GM23338 (cell line): ENCODE results near the gene RRP36. TPM values are rescaled to one million over a fixed set of nuclear protein-coding genes. Genes with fewer than 3 reads are reported as not detected.

Source experiments
- ATAC-seq: fragments of 200-7000 bp; cut with Tn5 transposase; 3 replicates; pipeline ENCODE4 v1.9.1; 2020
- DNase-seq: peaks from one replicate; pipeline ENCODE4 v3.0.0-alpha.2; 2015; ENCODE audit warnings: low spot score
- H2AFZ ChIP-seq: fragments of 200-600 bp; sonication (generic); 2 replicates; pipeline ENCODE4 v1.8.0; 2016; ENCODE audit warnings: antibody characterized with exemption, mild to moderate bottlenecking, moderate library complexity
- H3F3A ChIP-seq: fragments of 200-600 bp; sonication (generic); replicated peaks from 2 replicates; pipeline ENCODE4 v1.8.0; 2017; ENCODE audit warnings: antibody characterized with exemption, mixed run types, low read depth
- H3K27ac ChIP-seq: fragments of 200-600 bp; sonication (generic); 2 replicates; pipeline ENCODE4 v1.6.1; 2016; ENCODE audit warnings: low read depth
- H3K27me3 ChIP-seq: fragments of 200-600 bp; sonication (generic); 2 replicates; pipeline ENCODE4 v1.8.0; 2016; ENCODE audit warnings: mild to moderate bottlenecking, mixed run types, moderate library complexity; ENCODE audit not compliant: insufficient read depth
- H3K36me3 ChIP-seq: fragments of 200-600 bp; sonication (generic); 2 replicates; pipeline ENCODE4 v1.8.0; 2016; ENCODE audit warnings: mild to moderate bottlenecking; ENCODE audit not compliant: insufficient read depth
- H3K4me1 ChIP-seq: fragments of 200-600 bp; sonication (generic); 2 replicates; pipeline ENCODE4 v1.8.0; 2016; ENCODE audit warnings: mild to moderate bottlenecking, moderate library complexity; ENCODE audit not compliant: insufficient read depth
- H3K4me2 ChIP-seq: fragments of 200-600 bp; sonication (generic); 2 replicates; pipeline ENCODE4 v1.7.1; 2017; ENCODE audit warnings: mixed run types
- H3K4me3 ChIP-seq: fragments of 200-600 bp; sonication (generic); 2 replicates; pipeline ENCODE4 v1.6.1; 2016; ENCODE audit warnings: mixed run types
- H3K79me2 ChIP-seq: fragments of 200-600 bp; sonication (generic); replicated peaks from 2 replicates; pipeline ENCODE4 v1.8.0; 2017; ENCODE audit warnings: mild to moderate bottlenecking; ENCODE audit not compliant: insufficient read depth
- H3K9me2 ChIP-seq: fragments of 200-600 bp; sonication (generic); 2 replicates; pipeline ENCODE4 v1.8.0; 2017; ENCODE audit not compliant: insufficient read depth
- H4K20me1 ChIP-seq: fragments of 200-600 bp; sonication (generic); replicated peaks from 2 replicates; pipeline ENCODE4 v1.8.0; 2017; ENCODE audit warnings: mild to moderate bottlenecking; ENCODE audit not compliant: insufficient read depth
- H3K27ac Mint-ChIP-seq: 2 replicates; pipeline ENCODE4 v1.8.0; 2020; ENCODE audit warnings: inconsistent platforms, mild to moderate bottlenecking, moderate library complexity, mixed read lengths
- H3K27me3 Mint-ChIP-seq: 3 replicates; pipeline ENCODE4 v1.8.0; 2022; ENCODE audit warnings: low read depth, mild to moderate bottlenecking, moderate library complexity, mixed read lengths, inconsistent platforms; ENCODE audit not compliant: insufficient read depth, poor library complexity
- H3K36me3 Mint-ChIP-seq: 3 replicates; pipeline ENCODE4 v1.8.0; 2021; ENCODE audit warnings: low read depth, mild to moderate bottlenecking, inconsistent platforms, moderate library complexity, mixed read lengths
- H3K4me1 Mint-ChIP-seq: 3 replicates; pipeline ENCODE4 v1.8.0; 2020; ENCODE audit warnings: mild to moderate bottlenecking, inconsistent platforms, mixed read lengths
- H3K4me3 Mint-ChIP-seq: 3 replicates; pipeline ENCODE4 v1.8.0; 2021; ENCODE audit warnings: moderate library complexity, mild to moderate bottlenecking, inconsistent platforms, mixed read lengths
- H3K9me3 Mint-ChIP-seq: 3 replicates; pipeline ENCODE4 v1.8.0; 2020; ENCODE audit warnings: moderate library complexity, mild to moderate bottlenecking, inconsistent platforms, mixed read lengths
- CREB1 ChIP-seq: fragments of 250-450 bp; sonication (Bioruptor Pico); IDR thresholded peaks from 2 replicates; pipeline ENCODE4 v1.5.0; 2020; ENCODE audit warnings: low read depth, mild to moderate bottlenecking, moderate library complexity
- ETS1 ChIP-seq: IDR thresholded peaks from 2 replicates; pipeline ENCODE4 v1.6.1; 2016; ENCODE audit warnings: antibody characterized with exemption
- EZH2 ChIP-seq: fragments of 200-600 bp; sonication (generic); IDR thresholded peaks from one replicate; pipeline ENCODE4 v1.8.0; 2017; ENCODE audit warnings: antibody characterized with exemption, mild to moderate bottlenecking, low read depth; ENCODE audit not compliant: unreplicated experiment
- EZH2phosphoT487 ChIP-seq: fragments of 200-600 bp; sonication (generic); IDR thresholded peaks from one replicate; pipeline ENCODE4 v1.8.1; 2018; ENCODE audit warnings: antibody characterized with exemption; ENCODE audit not compliant: unreplicated experiment
- NANOG ChIP-seq: IDR thresholded peaks from 2 replicates; pipeline ENCODE4 v1.6.1; 2016; ENCODE audit warnings: antibody characterized with exemption, borderline replicate concordance
- REST ChIP-seq: IDR thresholded peaks from one replicate; pipeline ENCODE4 v1.6.1; 2018; ENCODE audit warnings: antibody characterized with exemption; ENCODE audit not compliant: unreplicated experiment
- STAT1 ChIP-seq: IDR thresholded peaks from one replicate; pipeline ENCODE4 v1.6.1; 2016; ENCODE audit warnings: antibody characterized with exemption; ENCODE audit not compliant: unreplicated experiment
- ZNF114 ChIP-seq: fragments of 250-450 bp; sonication (Bioruptor Pico); IDR thresholded peaks from 2 replicates; pipeline ENCODE4 v1.5.0; 2020; ENCODE audit warnings: mild to moderate bottlenecking, moderate library complexity
- ZNF462 ChIP-seq: fragments of 250-450 bp; sonication (Bioruptor Pico); IDR thresholded peaks from 2 replicates; pipeline ENCODE4 v1.5.0; 2020; ENCODE audit warnings: mild to moderate bottlenecking, moderate library complexity
- polyA plus RNA-seq: library from polyadenylated mRNA; unstranded; fragments of >200 nt; fragmentation: Nextera tagmentation; extraction: Ambion mirVana; gene quantifications from 2 replicates; pipeline ENCODE4 v1.2.1, GENCODE V29; 2016
- total RNA-seq: library from RNA; depleted of rRNA; stranded (reverse); fragments of >200 nt; shearing (Covaris generic); gene quantifications from 2 replicates; pipeline ENCODE4 v1.2.3, GENCODE V29; 2014
- TF ChIP-seq, protein P1 (sequence below), 2 experiments: fragments of 200-600 bp in 1 of 2; sonication (generic) in 1 of 2; conservative IDR thresholded peaks; 2 replicates each; pipeline versions ENCODE4 v1.5.1 to v1.6.1; 2016 to 2017; ENCODE audit warnings: antibody characterized with exemption in 2 of 2, low read depth in 2 of 2, mild to moderate bottlenecking in 2 of 2, moderate library complexity in 1 of 2

Gene RRP36
- total and polyA plus RNA-seq, 2 experiments from 2014 or later = 64.7 to 106 TPM

GRCh38 chr6:43077981-43078511 lies 56.6 kb downstream of the RRP36 start:
- Histone ChIP-seq H4K20me1 (peaks cover 44% of the 10 kb centered on the region), H3K9me2 (no peaks in the 10 kb centered on the region), H2AFZ (no peak overlapping the region), H3K27ac (no peak overlapping the region), H3K4me2 (peak overlapping the region; percentile 90), H3F3A (0 out of 2 replicates have a peak, but pooled peaks cover 3% of the 10 kb centered on the region), H3K79me2 (peaks cover 67% of the 10 kb centered on the region), H3K4me1 (peaks cover 39% of the 10 kb centered on the region), H3K36me3 (no peaks in the 10 kb centered on the region; the same call in 1 of the 2 replicates), H3K27me3 (no peaks in the 10 kb centered on the region), H3K4me3 (peak overlapping the region; percentile 98)
- ATAC-seq (peak; percentile 7), DNase-seq (no peak)
- Mint-ChIP-seq H3K4me3 (peak overlapping the region; percentile 89), H3K9me3 (no peaks in the 10 kb centered on the region; the same call in 2 of the 3 replicates), H3K4me1 (peaks cover 38% of the 10 kb centered on the region), H3K27me3 (peaks cover 13% of the 10 kb centered on the region), H3K27ac (0 out of 2 replicates have a peak overlapping the region, but pooled peaks have one; percentile 4), H3K36me3 (peaks cover 7% of the 10 kb centered on the region)
- TF ChIP-seq STAT1 (no peak), EZH2phosphoT487 (no peak), REST (no peak), ETS1 (no peak), NANOG (no peak), ZNF114 (CRISPR knock-in tag) (no peak), EZH2 (no peak), ZNF462 (CRISPR knock-in tag) (no peak), CREB1 (CRISPR knock-in tag) (no peak)
- TF ChIP-seq, protein P1, sequence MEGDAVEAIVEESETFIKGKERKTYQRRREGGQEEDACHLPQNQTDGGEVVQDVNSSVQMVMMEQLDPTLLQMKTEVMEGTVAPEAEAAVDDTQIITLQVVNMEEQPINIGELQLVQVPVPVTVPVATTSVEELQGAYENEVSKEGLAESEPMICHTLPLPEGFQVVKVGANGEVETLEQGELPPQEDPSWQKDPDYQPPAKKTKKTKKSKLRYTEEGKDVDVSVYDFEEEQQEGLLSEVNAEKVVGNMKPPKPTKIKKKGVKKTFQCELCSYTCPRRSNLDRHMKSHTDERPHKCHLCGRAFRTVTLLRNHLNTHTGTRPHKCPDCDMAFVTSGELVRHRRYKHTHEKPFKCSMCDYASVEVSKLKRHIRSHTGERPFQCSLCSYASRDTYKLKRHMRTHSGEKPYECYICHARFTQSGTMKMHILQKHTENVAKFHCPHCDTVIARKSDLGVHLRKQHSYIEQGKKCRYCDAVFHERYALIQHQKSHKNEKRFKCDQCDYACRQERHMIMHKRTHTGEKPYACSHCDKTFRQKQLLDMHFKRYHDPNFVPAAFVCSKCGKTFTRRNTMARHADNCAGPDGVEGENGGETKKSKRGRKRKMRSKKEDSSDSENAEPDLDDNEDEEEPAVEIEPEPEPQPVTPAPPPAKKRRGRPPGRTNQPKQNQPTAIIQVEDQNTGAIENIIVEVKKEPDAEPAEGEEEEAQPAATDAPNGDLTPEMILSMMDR (conservative IDR thresholded peaks at IDR 0.05; ENCODE audit: low read depth in 2 of 2) = no peak
